C4-2B (cell line): ENCODE measurements around the gene SLC25A2.

Experiments used
- ZFX ChIP-seq: fragments of 450-650 bp; IDR thresholded peaks from 2 replicates; pipeline ENCODE4 v1.6.1; 2017
- TF ChIP-seq, protein P1 (sequence below): fragments of 450-650 bp; conservative IDR thresholded peaks from 2 replicates; pipeline ENCODE4 v1.5.1; 2017; ENCODE audit warnings: mild to moderate bottlenecking

DNA sequence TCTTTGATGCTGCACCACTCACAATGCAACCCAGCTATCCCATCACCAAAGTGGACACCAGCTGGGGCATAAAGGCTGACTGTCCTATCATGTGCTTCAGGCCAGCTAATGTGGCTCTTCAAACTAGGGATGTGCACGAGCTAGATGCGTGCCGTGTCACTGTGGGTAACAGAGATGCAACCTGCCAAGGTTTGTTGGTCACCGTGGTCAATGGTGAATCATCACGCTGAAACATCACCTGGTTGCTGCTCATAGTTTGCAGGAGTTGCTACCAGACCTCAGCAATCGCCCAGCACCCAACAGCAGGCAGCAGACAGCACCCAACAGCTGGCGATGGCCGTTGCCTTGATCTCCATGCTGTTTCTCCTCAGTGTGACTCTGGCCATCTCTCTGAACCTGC, 24.4 kb upstream of the SLC25A2 start:
- TF ChIP-seq, protein P1, sequence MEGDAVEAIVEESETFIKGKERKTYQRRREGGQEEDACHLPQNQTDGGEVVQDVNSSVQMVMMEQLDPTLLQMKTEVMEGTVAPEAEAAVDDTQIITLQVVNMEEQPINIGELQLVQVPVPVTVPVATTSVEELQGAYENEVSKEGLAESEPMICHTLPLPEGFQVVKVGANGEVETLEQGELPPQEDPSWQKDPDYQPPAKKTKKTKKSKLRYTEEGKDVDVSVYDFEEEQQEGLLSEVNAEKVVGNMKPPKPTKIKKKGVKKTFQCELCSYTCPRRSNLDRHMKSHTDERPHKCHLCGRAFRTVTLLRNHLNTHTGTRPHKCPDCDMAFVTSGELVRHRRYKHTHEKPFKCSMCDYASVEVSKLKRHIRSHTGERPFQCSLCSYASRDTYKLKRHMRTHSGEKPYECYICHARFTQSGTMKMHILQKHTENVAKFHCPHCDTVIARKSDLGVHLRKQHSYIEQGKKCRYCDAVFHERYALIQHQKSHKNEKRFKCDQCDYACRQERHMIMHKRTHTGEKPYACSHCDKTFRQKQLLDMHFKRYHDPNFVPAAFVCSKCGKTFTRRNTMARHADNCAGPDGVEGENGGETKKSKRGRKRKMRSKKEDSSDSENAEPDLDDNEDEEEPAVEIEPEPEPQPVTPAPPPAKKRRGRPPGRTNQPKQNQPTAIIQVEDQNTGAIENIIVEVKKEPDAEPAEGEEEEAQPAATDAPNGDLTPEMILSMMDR: no peak
- no peak for TF ChIP-seq ZFX
